ENCODE results near the gene CAPN10.

The CAPN10 gene

DNA sequence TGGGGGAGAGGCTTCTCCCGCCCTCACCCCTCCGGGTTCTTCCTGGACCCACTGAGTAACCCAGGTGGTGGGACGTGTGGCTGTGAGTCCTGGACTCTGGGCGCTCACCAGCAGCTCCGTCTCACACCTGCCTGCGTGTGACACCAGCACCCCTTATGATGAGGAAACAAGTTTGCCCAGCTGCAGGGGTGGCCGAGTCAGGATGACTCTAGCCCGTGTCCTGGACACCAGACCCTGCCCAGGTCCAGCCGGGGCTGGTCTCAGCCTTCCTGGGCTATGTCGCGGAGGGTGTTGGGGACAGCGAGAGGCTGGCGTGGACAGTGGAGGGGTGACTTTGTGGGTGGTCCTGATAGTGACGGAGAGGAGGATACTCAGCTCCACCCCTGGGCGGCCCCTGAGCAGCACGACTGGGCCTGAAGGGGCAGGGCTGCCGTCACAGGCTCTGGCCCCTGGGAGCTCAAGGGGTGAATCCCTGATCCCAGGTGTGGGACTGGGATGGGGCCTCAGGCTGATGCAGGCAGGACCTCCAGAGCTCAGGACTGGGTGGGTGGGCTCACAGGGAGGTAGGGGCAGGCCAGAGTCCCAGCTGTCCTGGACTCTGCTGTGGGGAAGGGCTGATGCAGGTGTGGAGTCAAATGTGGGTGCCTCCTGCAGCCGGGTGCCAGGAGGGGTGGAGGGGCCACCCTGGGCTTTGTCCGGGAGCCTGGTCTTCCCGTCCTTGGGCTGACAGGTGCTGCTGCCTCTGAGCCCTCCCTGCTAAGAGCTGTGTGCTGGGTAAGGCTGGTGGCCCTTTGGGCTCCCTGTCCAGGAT, 42.5 kb downstream of the CAPN10 start:
- H3K4me1 ChIP-seq = no peaks in the 10 kb centered on the region

DNA sequence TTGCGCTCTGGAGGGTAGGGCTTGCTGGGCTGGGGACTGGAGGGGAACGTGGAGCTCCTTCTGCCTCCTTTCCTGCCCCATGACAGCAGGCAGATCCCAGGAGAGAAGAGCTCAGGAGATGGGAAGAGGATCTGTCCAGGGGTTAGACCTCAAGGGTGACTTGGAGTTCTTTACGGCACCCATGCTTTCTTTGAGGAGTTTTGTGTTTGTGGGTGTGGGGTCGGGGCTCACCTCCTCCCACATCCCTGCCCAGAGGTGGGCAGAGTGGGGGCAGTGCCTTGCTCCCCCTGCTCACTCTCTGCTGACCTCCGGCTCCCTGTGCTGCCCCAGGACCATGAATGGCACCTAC, 43.1 kb downstream of the CAPN10 start:
- no peak for DNase-seq
- Histone ChIP-seq H3K27me3 (no peaks in the 10 kb centered on the region), H3K9me3 (no peaks in the 10 kb centered on the region), H3K36me3 (no peaks in the 10 kb centered on the region), H3K4me3 (ENCODE audit: low read depth, low read length) (no peak overlapping the region), H3K4me1 (no peaks in the 10 kb centered on the region)
- TF ChIP-seq, protein P1, sequence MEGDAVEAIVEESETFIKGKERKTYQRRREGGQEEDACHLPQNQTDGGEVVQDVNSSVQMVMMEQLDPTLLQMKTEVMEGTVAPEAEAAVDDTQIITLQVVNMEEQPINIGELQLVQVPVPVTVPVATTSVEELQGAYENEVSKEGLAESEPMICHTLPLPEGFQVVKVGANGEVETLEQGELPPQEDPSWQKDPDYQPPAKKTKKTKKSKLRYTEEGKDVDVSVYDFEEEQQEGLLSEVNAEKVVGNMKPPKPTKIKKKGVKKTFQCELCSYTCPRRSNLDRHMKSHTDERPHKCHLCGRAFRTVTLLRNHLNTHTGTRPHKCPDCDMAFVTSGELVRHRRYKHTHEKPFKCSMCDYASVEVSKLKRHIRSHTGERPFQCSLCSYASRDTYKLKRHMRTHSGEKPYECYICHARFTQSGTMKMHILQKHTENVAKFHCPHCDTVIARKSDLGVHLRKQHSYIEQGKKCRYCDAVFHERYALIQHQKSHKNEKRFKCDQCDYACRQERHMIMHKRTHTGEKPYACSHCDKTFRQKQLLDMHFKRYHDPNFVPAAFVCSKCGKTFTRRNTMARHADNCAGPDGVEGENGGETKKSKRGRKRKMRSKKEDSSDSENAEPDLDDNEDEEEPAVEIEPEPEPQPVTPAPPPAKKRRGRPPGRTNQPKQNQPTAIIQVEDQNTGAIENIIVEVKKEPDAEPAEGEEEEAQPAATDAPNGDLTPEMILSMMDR (IDR thresholded peaks at IDR 0.05; ENCODE audit: low read depth, low read length) = no peak

More for the DNA sequence above, 42.5 kb downstream of the CAPN10 start:
- Histone ChIP-seq H3K27me3 (no peaks in the 10 kb centered on the region), H3K9me3 (no peaks in the 10 kb centered on the region), H3K36me3 (no peaks in the 10 kb centered on the region), H3K4me3 (ENCODE audit: low read depth, low read length) (no peak overlapping the region)
- no peak for DNase-seq
- TF ChIP-seq, protein P1 (IDR thresholded peaks at IDR 0.05; ENCODE audit: low read depth, low read length) = no peak

DNA sequence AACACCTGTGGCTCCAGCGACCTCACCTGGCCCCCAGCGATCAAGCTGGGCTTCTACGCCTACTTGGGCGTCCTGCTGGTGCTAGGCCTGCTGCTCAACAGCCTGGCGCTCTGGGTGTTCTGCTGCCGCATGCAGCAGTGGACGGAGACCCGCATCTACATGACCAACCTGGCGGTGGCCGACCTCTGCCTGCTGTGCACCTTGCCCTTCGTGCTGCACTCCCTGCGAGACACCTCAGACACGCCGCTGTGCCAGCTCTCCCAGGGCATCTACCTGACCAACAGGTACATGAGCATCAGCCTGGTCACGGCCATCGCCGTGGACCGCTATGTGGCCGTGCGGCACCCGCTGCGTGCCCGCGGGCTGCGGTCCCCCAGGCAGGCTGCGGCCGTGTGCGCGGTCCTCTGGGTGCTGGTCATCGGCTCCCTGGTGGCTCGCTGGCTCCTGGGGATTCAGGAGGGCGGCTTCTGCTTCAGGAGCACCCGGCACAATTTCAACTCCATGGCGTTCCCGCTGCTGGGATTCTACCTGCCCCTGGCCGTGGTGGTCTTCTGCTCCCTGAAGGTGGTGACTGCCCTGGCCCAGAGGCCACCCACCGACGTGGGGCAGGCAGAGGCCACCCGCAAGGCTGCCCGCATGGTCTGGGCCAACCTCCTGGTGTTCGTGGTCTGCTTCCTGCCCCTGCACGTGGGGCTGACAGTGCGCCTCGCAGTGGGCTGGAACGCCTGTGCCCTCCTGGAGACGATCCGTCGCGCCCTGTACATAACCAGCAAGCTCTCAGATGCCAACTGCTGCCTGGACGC, 43.6 kb downstream of the CAPN10 start:
- Histone ChIP-seq H3K4me1 (no peaks in the 10 kb centered on the region), H3K27me3 (no peaks in the 10 kb centered on the region), H3K4me3 (ENCODE audit: low read depth, low read length) (no peak overlapping the region), H3K36me3 (no peaks in the 10 kb centered on the region), H3K9me3 (no peaks in the 10 kb centered on the region)
- TF ChIP-seq, protein P1 (IDR thresholded peaks at IDR 0.05; ENCODE audit: low read depth, low read length) = no peak
- no peak for DNase-seq

DNA sequence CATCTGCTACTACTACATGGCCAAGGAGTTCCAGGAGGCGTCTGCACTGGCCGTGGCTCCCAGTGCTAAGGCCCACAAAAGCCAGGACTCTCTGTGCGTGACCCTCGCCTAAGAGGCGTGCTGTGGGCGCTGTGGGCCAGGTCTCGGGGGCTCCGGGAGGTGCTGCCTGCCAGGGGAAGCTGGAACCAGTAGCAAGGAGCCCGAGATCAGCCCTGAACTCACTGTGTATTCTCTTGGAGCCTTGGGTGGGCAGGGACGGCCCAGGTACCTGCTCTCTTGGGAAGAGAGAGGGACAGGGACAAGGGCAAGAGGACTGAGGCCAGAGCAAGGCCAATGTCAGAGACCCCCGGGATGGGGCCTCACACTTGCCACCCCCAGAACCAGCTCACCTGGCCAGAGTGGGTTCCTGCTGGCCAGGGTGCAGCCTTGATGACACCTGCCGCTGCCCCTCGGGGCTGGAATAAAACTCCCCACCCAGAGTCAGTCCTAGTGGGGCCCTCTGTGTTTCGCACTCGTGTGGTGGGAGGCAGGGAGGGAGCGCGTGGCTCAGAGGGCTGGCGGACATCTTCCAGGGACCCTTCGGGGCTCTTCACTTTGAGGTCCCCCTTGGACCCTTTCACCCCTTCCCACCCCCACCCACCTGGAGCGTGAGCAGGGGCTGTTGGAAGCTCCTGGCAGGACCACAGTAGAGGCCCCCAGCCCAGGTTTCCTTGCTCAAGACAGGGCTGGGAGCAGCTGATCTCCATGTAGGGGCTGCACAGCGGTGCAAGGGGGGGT, 44.4 kb downstream of the CAPN10 start:
- H3K4me3 ChIP-seq (ENCODE audit: low read depth, low read length) = no peak overlapping the region
- no peaks in the 10 kb centered on the region for H3K4me1 ChIP-seq
- H3K36me3 ChIP-seq = no peaks in the 10 kb centered on the region
- no peak for DNase-seq
- TF ChIP-seq, protein P1 (IDR thresholded peaks at IDR 0.05; ENCODE audit: low read depth, low read length) = no peak
- H3K27me3 ChIP-seq = no peaks in the 10 kb centered on the region
- no peaks in the 10 kb centered on the region for H3K9me3 ChIP-seq

DNA sequence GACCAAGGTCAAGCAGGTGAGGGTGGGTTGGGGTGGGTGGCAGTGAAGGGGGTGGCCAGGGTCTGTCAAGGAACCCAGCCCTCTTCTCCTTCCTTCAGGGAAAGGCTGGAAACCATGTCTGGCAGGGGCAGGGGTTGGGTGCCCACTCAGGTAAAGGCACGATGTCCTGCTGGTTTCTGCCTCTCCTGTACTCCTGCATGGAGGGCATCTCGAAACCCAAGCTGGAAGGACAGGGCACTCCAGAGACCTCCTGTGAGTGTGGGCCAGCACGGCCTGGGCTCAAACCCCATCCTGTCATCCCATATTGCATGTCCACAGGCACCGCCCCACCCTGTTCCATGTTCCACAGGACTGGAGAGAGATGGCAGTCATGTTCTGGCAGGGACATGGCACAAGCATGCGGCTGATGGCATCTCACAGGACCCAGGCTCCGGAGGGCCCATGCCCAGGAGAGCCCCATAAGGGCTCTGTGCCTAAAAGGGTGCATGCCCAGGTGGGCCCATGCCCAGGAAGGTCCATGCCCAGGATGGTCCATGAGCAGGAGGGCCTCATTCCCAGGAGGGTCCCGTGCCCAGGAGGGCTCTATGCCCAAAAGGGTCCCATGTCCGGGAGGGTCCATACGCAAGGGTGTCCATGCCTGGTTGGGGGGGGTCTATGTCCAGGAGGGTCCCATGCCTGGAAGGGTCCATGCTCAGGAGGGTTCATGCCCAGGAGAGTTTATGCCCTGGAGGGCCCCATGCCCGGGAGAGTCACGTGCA, 45.2 kb downstream of the CAPN10 start:
- no peaks in the 10 kb centered on the region for H3K36me3 ChIP-seq
- no peaks in the 10 kb centered on the region for H3K27me3 ChIP-seq
- no peaks in the 10 kb centered on the region for H3K9me3 ChIP-seq
- TF ChIP-seq, protein P1 (IDR thresholded peaks at IDR 0.05; ENCODE audit: low read depth, low read length) = no peak
- no peak for DNase-seq
- no peaks in the 10 kb centered on the region for H3K4me1 ChIP-seq
- H3K4me3 ChIP-seq (ENCODE audit: low read depth, low read length) = no peak overlapping the region

Measured in BE2C (cell line).